Measurements from ENCODE around the gene FBXO48. TPM values are rescaled to one million over a fixed set of nuclear protein-coding genes. Genes with fewer than 3 reads are reported as not detected.
"Not testable (repeated sequence)": the region's sequence is repeated elsewhere in the genome, so short reads cannot be mapped to it uniquely, and the experiment has no call there.

Gene FBXO48
- total RNA-seq, 1 experiment from 2014 or later: 2.5 TPM

GRCh38 chr2:68463287-68463877 lies 3.7 kb downstream of the FBXO48 start:
- Histone ChIP-seq H3K27me3 (no peaks in the 10 kb centered on the region), H3K36me3 (no peaks in the 10 kb centered on the region), H3K9me3 (replicated peaks) (no peaks in the 10 kb centered on the region), H3K4me3 (no peak overlapping the region), H3K27ac (no peak overlapping the region), H3K4me1 (peaks cover 7% of the 10 kb centered on the region)
- DNase-seq: peak in 1 of 2 experiments; percentile 85

- H3K27me3 ChIP-seq: no peaks in the 10 kb centered on the region
- H3K4me3 ChIP-seq: no peak overlapping the region
- H3K9me3 ChIP-seq (replicated peaks): no peaks in the 10 kb centered on the region
- DNase-seq: no peak
- no peaks in the 10 kb centered on the region for H3K36me3 ChIP-seq
- no peak overlapping the region for H3K27ac ChIP-seq
- H3K4me1 ChIP-seq: no peaks in the 10 kb centered on the region
These were observed 8.1 kb downstream of the FBXO48 start for GRCh38 chr2:68458981-68459380.

GRCh38 chr2:68456198-68456597 lies 10.9 kb downstream of the FBXO48 start:
- no peak overlapping the region for H3K4me3 ChIP-seq
- no peak overlapping the region for H3K27ac ChIP-seq
- H3K27me3 ChIP-seq: no peaks in the 10 kb centered on the region
- H3K4me1 ChIP-seq: no peaks in the 10 kb centered on the region
- 0 out of 2 replicates have a peak, but pooled peaks cover 3% of the 10 kb centered on the region for H3K9me3 ChIP-seq (replicated peaks)
- H3K36me3 ChIP-seq: no peaks in the 10 kb centered on the region
- DNase-seq: no peak

GRCh38 chr2:68454719-68455118 lies 12.4 kb downstream of the FBXO48 start:
- H3K36me3 ChIP-seq: no peaks in the 10 kb centered on the region
- no peak for DNase-seq
- no peaks in the 10 kb centered on the region for H3K27me3 ChIP-seq
- H3K4me3 ChIP-seq: no peak overlapping the region
- H3K9me3 ChIP-seq (replicated peaks): 0 out of 2 replicates have a peak, but pooled peaks cover 3% of the 10 kb centered on the region
- no peak overlapping the region for H3K27ac ChIP-seq
- H3K4me1 ChIP-seq: no peaks in the 10 kb centered on the region

GRCh38 chr2:68453761-68454360 lies 13.2 kb downstream of the FBXO48 start:
- no peaks in the 10 kb centered on the region for H3K36me3 ChIP-seq
- DNase-seq: no peak
- no peak overlapping the region for H3K27ac ChIP-seq
- H3K9me3 ChIP-seq (replicated peaks): 0 out of 2 replicates have a peak, but pooled peaks cover 3% of the 10 kb centered on the region
- no peak overlapping the region for H3K4me3 ChIP-seq
- H3K4me1 ChIP-seq: no peaks in the 10 kb centered on the region
- H3K27me3 ChIP-seq: no peaks in the 10 kb centered on the region

GRCh38 chr2:68452158-68452900 lies 14.8 kb downstream of the FBXO48 start:
- peak in 1 of 2 experiments; percentile 37 for DNase-seq
- H3K36me3 ChIP-seq: no peaks in the 10 kb centered on the region
- H3K9me3 ChIP-seq (replicated peaks): 0 out of 2 replicates have a peak, but pooled peaks cover 3% of the 10 kb centered on the region
- no peak overlapping the region for H3K4me3 ChIP-seq
- no peaks in the 10 kb centered on the region for H3K27me3 ChIP-seq
- H3K27ac ChIP-seq: no peak overlapping the region
- no peaks in the 10 kb centered on the region for H3K4me1 ChIP-seq

GRCh38 chr2:68448671-68449653 lies 18.1 kb downstream of the FBXO48 start:
- 0 out of 2 replicates have a peak, but pooled peaks cover 3% of the 10 kb centered on the region for H3K4me1 ChIP-seq
- no peak overlapping the region for H3K27ac ChIP-seq
- no peak overlapping the region for H3K4me3 ChIP-seq
- 0 out of 2 replicates have a peak, but pooled peaks cover 3% of the 10 kb centered on the region for H3K9me3 ChIP-seq (replicated peaks)
- H3K27me3 ChIP-seq: no peaks in the 10 kb centered on the region
- H3K36me3 ChIP-seq: no peaks in the 10 kb centered on the region
- peak in 1 of 2 experiments; percentile 36 for DNase-seq

- no peak overlapping the region for H3K27ac ChIP-seq
- H3K27me3 ChIP-seq: no peaks in the 10 kb centered on the region
- no peaks in the 10 kb centered on the region for H3K36me3 ChIP-seq
- H3K9me3 ChIP-seq (replicated peaks): no peaks in the 10 kb centered on the region
- DNase-seq: no peak
- no peak overlapping the region for H3K4me3 ChIP-seq
- H3K4me1 ChIP-seq: 0 out of 2 replicates have a peak, but pooled peaks cover 3% of the 10 kb centered on the region
These were observed 20.0 kb downstream of the FBXO48 start for GRCh38 chr2:68447118-68447517.

GRCh38 chr2:68446425-68446824 lies 20.7 kb downstream of the FBXO48 start:
- H3K4me1 ChIP-seq; H3K27ac ChIP-seq; H3K36me3 ChIP-seq; H3K4me3 ChIP-seq; DNase-seq; H3K27me3 ChIP-seq; H3K9me3 ChIP-seq (replicated peaks): not testable (repeated sequence)

- H3K27me3 ChIP-seq: no peaks in the 10 kb centered on the region
These were observed 25.1 kb downstream of the FBXO48 start for GRCh38 chr2:68441994-68442322.

GRCh38 chr2:68441179-68441993 lies 25.7 kb downstream of the FBXO48 start:
- DNase-seq: peak; percentile 82 to 95
- Histone ChIP-seq H3K4me1 (0 out of 2 replicates have a peak, but pooled peaks cover 3% of the 10 kb centered on the region), H3K27ac (no peak overlapping the region), H3K4me3 (no peak overlapping the region), H3K9me3 (replicated peaks) (no peaks in the 10 kb centered on the region), H3K36me3 (no peaks in the 10 kb centered on the region), H3K27me3 (no peaks in the 10 kb centered on the region)

More at GRCh38 chr2:68441994-68442322, 25.1 kb downstream of the FBXO48 start:
- Histone ChIP-seq H3K27ac (no peak overlapping the region), H3K36me3 (no peaks in the 10 kb centered on the region), H3K4me1 (0 out of 2 replicates have a peak, but pooled peaks cover 3% of the 10 kb centered on the region), H3K9me3 (replicated peaks) (no peaks in the 10 kb centered on the region), H3K4me3 (no peak overlapping the region)
- no peak for DNase-seq

GRCh38 chr2:68438455-68439303 lies 28.4 kb downstream of the FBXO48 start:
- no peaks in the 10 kb centered on the region for H3K36me3 ChIP-seq
- H3K27ac ChIP-seq: no peak overlapping the region
- DNase-seq: no peak
- no peaks in the 10 kb centered on the region for H3K4me1 ChIP-seq
- no peak overlapping the region for H3K4me3 ChIP-seq
- no peaks in the 10 kb centered on the region for H3K27me3 ChIP-seq
- no peaks in the 10 kb centered on the region for H3K9me3 ChIP-seq (replicated peaks)

GRCh38 chr2:68436270-68436669 lies 30.8 kb downstream of the FBXO48 start:
- DNase-seq: no peak
- H3K27ac ChIP-seq: no peak overlapping the region
- H3K4me1 ChIP-seq: no peaks in the 10 kb centered on the region
- H3K36me3 ChIP-seq: no peaks in the 10 kb centered on the region
- H3K27me3 ChIP-seq: no peaks in the 10 kb centered on the region
- no peak overlapping the region for H3K4me3 ChIP-seq
- no peaks in the 10 kb centered on the region for H3K9me3 ChIP-seq (replicated peaks)
